HG02852 (cell line): ENCODE results near the gene BEND5.
A peak's percentile ranks its signal among the peaks of the same experiment; 100 is the strongest.

Experiments
- ATAC-seq: cut with Tn5 transposase; IDR thresholded peaks from one replicate; pipeline ENCODE4 v1.9.1; 2021; ENCODE audit warnings: mild to moderate bottlenecking, moderate library complexity; ENCODE audit not compliant: unreplicated experiment

The BEND5 gene

DNA sequence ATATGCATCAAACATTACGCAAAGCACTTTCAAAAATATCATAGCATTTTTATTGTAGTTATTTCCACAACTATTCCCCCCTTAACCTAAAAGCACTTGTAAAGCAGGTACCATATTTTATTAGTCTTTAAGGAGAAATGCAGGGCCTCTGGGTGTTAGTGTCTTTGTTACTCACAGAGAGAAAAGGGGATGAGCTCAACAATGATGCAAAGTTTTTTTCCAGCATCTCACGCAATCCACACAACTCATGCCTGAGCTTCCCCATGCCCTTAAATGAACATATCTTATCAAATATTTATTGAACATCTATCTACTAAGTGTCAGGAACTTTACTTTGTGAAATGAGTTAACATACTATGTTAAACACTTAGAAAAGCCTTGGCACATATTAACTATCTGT lies 50.6 kb downstream of the BEND5 start:
- no peak for ATAC-seq

DNA sequence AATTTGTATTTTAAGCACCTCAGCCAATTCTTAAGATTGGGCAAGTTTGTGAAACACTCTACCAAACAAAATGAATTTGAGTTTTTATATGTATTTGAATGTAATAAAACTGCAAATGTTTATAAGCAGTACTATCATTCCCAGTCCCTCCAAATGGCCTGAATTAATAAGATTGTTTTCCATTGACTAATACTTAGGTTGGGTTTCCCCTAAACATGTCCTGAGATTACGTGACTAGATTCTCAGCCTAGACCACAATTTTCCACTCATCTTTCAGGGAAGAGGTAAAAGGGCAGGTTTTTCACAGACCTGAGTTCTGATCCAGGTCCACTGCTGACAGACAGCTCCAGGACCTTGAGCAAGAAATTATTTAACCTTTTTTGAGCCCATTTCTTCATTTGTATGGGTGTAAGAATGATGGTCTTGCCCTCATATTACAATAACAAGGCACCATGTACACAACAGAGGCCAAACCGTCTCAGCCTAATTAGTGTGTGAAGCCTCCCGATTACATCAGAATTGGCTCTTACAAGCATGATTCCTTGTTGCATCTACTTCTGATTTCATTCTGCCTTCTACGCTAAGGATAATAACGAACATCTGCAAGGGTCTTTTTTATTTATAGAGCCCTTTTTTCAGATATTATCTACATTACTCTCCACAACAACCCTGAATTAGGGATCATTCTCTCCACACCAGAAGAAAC lies 51.2 kb downstream of the BEND5 start:
- no peak for ATAC-seq

DNA sequence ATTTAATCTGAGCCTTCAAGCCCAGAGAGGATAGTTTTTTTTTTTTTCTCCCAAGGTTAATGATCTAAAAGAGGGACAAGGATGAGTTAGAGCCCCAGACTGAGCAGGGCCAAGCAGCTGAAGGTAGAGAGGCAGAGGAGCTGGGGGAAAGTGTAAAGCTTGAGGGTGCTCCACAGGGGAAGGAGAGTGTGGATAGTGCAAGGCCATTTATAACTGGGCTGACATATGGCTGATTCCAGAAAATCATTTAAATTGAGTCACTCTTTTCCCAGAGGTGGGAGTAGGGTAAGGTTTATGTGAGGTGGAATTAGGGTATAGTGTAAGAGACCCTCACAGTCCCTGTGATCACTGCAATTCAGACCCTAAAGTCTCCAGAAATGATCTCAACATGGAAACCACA lies 55.8 kb downstream of the BEND5 start:
- no peak for ATAC-seq

DNA sequence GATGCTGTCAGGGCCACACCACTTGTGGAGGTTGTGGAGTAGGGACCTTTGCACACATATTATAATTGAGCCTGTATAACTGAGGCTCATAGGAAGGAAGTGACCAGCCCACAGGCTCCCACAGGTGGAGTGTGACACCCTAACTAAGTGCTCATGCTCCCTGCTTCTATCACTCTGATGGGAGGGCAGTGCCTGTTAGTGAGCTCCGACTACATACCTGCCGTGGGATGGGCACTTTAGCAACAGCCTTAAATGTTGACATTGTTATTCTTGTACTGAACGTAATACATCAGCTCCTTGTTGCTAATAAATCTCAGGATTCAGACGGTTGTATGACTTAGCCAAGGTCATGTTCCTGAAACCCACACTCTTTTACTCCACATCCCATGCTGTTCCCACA lies 58.0 kb downstream of the BEND5 start:
- no peak for ATAC-seq

DNA sequence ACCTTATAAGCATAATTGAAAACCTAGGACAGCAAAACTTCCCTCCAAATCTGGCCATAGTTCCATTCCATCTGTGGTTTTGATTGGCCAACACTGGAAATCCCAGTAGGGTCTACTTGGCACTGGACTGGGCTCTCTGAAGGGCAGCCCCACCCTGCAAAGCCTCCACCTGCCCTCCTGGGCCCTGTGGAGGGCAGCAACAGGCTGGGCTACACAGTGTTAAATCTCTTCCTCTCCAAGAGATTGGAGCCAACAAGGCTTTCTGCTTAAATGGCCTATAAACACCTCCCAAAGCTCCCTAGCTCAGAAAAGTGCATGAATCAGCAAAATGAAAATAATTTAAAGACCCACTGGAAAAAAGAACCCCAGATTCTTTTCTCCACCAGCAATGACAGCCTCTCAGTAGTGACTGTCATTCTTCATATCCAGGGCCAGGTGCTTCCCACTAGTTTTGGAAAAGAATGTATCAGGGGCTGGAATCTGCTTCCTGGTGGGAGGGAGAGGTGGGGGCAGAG lies 58.5 kb downstream of the BEND5 start:
- ATAC-seq = no peak

DNA sequence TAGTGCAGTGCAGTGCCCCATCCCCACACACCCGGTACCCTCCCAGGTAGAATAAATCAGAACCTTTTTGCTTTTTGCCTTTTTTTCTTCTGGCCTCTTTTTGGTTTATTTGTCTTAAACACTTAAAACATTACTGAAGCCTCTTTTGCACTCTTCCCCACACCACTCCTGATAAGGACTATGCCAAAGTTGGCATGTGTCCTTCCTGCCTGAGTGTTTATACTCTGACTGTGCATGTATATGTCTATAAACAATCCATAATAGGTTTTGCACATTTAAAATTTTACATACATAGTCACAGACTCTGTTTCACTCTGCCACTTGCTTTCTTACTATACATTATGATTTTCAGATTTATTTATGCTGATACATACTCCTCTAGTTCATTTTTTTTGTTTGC lies 59.6 kb downstream of the BEND5 start:
- ATAC-seq = no peak

DNA sequence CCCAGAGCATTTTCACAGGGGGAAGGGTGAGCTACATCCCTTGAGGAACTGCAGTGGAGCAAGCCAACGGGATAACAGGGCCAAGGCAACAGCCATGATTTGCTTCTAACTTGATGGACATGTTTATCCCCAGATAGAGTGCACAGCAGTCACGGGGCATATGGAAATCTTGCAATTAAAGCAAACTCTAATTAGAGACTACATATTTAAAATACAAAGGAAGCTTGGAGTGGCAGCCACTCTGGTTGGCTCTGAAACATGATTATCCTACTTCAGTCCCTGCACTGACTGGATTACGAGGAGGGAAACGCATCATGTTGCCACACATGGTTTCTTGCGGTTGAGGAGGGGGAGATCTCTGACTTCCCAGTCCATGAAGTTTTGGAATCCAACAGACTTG lies 60.8 kb downstream of the BEND5 start:
- ATAC-seq = no peak

DNA sequence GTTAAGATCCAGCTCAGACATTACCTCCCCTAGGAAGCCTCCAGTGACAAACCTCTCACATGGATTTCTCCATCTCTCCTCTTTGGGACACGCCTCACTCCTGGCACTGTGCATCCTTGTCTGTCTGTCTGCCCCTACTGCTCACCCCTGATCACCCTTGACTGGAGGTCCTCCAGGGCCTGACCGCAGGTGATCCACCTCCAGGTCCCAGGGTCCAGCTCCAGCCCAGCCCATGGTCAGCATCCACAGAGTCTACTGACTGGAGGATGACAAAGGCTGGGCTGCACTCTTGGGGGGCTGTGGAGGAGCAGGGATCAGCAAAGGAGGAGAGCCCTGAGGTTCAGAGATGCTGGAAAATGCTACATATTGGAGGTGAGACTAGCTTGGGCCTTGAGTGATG lies 65.8 kb downstream of the BEND5 start:
- no peak for ATAC-seq

DNA sequence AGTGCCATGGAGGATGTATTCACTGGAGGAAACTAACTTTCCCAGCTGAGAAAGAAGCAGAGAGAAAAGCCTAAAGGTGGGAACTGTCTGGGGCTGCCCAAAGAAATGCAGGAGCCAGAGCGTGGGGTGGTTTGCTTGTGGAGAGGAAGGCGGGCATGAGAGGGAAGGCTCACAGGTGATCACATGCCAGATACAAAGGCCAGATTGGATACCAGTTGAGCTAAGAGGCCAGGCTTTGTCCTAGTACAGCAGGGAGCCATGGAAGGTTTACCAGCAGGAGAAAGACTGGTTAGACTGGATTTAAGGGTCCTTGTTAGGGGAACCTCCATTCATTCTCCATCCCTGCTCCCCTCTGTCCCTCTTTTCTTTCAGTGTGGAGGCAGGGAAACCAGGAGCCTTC lies 66.4 kb downstream of the BEND5 start:
- no peak for ATAC-seq

DNA sequence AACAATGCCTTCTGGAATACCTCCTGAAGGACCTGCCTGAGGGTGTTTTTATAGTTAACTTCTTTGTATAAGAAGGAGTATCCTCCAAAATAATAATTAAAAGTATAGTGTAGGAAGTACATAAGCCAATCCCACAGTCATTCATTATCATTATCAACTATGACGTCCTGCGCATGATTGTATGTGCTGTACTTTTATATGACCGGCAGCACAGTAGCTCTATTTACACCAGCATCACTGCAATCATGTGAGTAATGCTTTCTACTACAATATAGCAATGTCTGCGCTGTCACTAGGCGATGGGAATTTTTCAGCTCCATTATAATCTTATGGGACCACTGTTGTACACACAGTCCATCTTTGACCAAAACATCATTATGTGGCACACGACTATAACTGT lies 72.0 kb downstream of the BEND5 start:
- no peak for ATAC-seq

DNA sequence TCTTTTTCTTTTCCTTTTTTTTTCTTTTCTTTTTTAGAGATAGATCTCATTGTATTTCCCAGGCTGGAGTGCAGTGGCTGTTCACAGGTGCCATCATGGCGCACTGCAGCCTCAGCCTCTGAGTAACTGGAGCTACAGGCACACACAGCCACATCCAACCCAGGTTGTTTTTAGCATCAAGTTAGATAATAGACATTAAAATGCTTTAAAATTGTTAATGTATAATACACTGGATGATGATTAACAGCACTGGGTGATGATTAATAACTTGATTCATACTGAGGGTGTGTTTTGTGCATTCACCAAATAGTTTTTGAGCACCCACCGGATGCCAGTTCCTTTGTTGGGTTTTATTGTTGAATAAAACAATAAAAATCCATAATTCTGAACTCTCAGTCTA lies 75.2 kb downstream of the BEND5 start:
- no peak for ATAC-seq

DNA sequence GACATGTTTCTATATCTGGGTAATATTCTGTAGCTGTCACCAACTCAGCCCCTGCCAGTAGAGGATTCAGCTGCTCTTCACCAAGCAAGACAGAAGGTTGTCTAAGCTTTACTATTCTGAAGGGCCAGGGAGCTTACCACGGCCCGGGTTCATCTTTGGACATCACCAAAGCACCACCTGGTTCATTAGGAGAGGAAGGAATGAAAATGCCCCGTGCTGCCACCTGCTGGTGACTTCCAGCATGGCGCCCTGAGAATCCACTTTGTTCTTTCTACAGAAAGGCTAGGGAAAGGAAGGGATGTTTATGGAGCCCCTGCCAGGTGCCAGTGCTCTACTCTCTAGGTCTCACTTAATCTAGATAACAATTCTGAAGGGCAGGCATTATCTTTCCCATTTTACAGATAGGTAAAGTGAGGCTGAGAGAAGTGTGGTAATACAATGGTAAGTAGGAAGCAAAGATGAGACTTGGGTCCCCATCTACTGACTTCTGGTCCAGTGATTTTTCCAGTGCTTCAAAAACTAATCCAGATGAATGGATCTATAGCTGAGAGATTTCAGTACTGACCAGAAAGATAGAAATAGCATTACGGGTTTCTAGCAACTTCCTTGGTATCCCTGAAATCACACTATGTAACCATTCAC lies 79.5 kb downstream of the BEND5 start:
- peak; percentile 81 for ATAC-seq

DNA sequence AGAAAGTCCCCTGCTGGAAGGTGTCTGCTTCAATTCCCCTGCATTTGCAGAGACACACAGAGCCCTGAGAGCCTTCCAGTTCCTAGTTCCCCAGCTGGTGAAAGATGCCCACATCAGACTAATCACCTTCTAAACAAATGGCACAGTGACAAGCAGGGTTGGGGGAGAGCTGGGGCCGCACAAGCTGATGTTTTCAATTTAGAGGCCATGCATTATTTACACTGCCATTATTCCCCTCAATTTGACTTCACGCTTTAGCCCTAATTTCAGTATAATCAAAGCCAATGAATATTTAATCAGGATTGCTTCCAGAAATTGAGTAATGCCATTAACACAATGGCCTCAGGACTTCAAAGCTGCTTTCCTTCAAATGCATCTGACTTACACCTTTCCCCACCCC lies 81.5 kb downstream of the BEND5 start:
- ATAC-seq = no peak

DNA sequence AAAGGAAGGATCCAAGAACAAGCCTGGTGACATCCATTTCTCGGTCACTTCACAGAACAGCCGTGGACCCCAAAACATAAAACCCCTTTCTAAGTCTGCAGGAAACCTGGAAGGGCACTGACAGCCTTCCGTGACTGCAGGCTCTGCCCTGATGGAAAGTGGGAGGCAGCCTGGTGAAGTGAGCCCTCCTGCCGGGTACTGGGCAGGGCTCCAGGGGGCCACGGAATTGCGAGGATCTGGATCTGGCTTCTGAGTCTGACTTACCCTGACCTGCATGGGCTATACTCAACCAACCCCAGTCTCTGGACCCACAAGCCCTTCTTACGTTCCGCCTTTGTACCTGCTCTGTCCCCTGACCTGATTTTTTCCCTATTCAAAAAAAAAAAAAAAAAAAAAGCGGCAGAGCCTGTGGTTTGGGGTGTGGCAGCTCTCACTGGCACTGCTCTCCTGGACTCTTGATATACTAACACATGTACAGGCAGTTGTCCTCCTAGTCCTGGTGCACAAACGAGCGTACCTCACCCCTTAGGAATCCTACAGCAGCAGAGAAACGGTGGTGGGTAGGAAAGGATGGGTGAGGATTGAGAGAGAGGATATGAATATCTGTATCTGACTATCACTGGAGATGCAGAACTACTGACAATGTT lies 82.9 kb downstream of the BEND5 start:
- ATAC-seq = no peak

DNA sequence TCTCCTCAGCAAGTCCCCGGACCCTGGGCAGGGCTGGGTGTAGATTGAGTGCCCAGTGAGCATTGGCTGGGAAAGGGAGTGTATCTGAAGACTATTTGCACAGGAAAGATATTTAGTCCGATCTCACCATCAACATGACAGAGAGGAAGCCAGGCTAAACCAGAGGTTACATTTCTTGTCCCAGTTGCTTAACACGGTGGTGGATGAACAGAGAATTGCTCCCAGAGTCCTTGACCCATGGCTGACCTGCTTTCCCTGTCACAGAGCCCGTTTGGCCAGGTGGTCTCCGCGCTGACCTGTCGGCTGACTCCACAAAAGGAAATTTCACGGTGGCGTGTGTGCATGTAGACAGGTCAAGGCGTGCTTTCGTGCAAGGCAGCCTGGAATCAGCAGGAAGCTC lies 83.5 kb downstream of the BEND5 start:
- no peak for ATAC-seq

DNA sequence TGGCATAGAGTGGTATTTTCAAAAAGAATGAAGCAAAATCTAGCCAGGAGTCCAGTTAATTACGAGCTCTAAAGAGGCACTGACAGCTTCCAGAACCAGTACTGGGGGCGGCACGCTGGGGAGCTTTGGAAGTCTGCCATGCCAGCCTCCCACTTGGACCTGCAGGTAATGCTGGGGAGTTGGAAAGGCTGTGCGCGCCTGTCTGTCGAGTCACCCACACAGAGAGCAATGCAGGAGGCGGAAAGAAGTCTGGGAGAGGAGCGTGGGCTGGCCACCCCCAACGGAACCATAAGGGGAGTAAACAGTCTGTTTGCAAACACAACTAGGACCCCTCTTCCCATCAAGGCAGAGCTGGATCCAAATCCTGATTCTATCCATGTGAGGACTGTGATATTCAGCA lies 84.5 kb downstream of the BEND5 start:
- ATAC-seq = no peak

DNA sequence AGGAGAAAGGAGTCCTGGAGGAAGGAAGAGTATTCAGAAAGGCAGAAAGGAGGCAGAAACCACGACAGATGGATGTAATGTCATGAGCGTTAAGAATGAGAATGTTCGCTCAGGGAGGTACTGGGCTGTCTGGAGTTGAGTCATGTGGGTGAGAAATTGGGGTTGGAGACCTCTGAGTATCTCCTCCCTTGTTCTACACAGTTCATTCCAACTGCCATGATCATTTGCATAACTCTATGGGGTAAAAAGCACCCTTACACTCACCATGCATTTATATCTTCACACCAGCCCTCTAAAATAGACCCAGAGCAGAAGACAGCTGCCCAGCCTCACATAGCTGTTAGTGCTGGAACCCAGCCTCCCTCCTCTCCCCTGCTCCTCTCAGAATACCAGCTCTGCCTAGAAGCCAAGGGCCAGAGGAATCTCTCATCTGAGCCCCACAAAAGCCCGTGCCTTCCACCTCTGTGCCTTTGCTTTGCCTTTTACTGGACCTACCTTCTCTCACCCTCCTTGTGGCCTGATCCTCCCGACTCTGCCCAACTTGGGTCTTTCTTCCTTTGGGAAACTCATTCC lies 85.2 kb downstream of the BEND5 start:
- peak; percentile 61 for ATAC-seq

DNA sequence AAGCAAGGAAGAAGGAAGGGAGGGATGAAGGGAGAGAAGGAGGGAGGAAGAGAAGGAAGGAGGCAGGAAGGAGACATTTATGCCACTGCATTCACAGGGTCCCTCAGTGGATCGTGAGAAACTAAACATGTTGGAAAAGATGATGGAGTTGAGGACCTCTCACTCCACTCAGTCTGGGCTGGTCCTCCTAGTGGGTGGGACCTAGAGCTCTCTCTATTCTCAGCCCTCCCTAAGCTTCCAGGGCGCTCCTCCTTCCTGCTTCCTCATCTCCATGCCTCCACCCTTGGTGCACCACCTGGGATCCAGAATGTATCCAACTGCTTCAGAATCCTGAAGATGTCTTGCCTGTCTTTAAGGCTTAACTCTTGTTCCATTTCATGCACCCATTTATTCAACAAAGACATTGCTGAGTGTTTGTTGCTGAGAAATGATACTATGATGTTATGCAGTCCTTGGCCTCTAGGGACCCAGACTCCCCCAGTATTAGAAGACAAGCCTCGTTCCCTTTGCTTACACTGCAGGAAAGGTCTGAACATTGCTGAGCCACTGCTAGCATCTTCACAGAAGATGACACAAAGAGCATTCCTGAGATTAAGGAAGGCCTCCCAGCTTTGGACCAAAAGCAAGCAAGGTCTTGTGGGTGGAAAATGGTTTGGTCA lies 88.5 kb downstream of the BEND5 start:
- ATAC-seq = peak; percentile 61

DNA sequence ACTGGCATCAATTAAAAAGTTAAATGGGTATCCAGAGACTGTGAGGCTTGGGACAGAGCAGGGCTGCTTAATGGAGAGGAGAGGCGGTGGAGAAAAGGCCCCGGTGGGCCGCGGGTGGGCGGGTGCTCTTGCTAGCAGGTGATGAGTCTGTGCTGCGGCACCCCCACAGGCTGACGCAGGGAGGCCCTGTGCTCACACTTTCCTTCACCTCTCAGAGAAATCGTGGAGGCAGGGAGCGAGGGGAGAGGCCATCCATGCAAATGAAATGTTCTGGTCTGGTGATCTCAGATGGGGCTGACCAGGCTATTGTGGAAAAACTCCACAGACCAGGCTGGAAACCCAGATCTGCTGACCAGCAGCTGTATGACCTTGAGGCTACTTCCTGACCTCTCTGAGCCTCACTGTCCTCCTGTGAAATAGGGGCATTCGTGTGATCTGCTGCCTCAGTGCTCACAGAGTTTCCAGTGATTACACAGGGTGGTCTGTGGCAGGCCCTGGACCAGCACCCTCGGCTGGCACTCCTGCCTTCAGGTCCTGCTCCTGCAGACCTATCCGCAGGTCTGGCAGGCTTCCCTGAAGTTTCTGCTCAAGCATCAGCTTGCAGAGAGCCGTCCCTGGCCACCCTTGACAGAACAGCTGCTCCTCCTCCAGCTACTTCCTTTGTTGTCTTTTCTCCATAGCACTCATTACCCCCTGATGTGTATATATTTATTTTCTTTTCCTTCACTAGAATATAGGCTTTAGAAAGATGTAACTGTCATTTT lies 89.2 kb downstream of the BEND5 start:
- no peak for ATAC-seq

DNA sequence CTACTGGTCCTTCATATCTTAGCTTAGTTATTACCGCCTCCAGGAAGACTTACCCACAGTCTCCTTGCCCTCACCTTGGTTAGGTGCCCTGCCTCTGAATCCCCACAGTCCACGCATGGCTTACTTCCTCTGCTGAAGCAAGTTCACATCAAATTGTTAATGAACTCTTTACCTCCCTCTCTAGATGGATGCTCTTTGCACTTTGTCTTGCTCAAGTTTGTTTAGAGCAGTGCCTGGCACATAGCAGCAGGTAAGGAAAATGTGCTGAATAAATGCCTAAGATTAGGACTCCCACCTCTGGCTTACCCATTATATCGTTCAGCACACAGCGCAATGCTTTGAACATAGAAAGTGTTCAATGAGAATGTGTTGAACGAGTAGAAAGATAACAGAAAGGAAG lies 90.5 kb downstream of the BEND5 start:
- no peak for ATAC-seq

DNA sequence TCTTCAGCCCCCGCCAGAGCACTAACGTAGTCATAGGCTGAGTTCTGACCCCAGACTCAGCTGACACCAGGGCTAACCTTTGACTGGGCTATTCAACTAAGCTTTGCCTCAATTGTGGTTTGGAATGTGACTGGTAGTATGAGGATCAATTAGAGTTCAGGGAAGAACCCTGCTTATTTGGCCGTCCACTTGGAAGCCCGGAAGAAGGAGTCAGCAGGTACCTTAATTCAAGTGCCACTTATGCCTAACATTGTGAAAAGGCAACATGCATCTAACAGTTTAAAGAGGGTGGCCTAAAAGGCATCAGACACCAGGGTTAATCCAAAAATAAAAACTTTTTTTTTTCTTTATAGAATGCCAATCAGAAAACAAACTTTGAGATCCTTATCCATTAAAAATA lies 92.3 kb downstream of the BEND5 start:
- no peak for ATAC-seq
